ENCODE results near the gene MGLL. TPM values are rescaled to one million over a fixed set of nuclear protein-coding genes. Genes with fewer than 3 reads are reported as not detected.
A peak's percentile ranks its signal among the peaks of the same experiment; 100 is the strongest.

Gene MGLL
- total RNA-seq, 1 donor = 18.1 TPM

DNA sequence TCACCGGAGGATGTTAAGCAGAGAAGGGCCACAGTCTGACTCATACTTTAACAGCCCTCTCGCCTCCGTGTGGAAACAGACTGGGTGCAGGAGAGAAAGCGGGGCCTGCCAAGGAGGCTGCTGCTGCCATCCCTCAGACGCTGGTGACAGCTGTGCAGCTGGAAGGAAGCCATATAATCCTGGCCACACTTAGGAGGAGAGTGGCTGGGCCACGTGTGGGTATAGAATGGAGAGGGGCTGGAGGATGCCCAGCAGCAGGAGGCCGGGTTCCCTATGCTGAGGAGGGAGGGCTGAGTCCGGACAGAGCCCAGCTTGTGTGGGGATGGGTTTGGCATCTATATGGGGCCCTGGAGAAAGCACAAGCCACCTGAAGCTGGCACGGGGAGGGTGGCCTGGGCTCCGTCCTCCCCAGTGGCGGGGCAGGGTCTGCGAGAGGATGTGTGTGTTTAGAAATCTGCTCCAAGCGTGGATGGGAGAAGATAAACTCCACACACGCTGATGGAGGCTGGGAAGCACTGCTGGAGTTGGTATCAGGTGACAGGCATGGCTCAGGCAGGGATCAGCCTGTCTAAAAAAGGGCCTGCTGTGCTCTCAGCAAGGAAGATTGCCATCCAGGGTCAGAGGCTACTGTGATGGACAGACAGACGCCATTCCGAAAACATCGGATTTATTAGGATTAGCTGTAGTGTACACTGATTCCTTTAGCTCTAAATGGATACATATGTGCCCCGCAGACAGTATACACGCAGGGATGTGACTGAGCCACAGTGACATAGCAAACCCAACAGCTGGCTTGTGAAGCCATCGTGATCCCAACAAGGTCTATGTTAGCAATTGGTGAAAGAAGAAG, 133.7 kb downstream of the MGLL start:
- Histone ChIP-seq H3K79me2 (ENCODE audit: insufficient read depth, low read length) (no peaks in the 10 kb centered on the region), H3K4me2 (ENCODE audit: insufficient read depth, low read length) (no peak overlapping the region), H3K4me3 (ENCODE audit: insufficient read depth, low read length) (no peak overlapping the region), H3K9me3 (ENCODE audit: low read depth, low read length) (no peaks in the 10 kb centered on the region), H3K27ac (ENCODE audit: low read depth, low read length) (peak overlapping the region; percentile 4), H4K20me1 (ENCODE audit: insufficient read depth, low read length) (no peaks in the 10 kb centered on the region), H3K4me1 (ENCODE audit: insufficient read depth, low read length) (peaks cover 25% of the 10 kb centered on the region), H3K36me3 (ENCODE audit: insufficient read depth, low read length) (peaks cover 7% of the 10 kb centered on the region), H3K27me3 (ENCODE audit: insufficient read depth, low read length) (no peaks in the 10 kb centered on the region), H2AFZ (ENCODE audit: low read length) (peak overlapping the region; percentile 21)
- DNase-seq (ENCODE audit: insufficient read length, low spot score, missing footprints) = peak; percentile 72
- TF ChIP-seq, protein P1, sequence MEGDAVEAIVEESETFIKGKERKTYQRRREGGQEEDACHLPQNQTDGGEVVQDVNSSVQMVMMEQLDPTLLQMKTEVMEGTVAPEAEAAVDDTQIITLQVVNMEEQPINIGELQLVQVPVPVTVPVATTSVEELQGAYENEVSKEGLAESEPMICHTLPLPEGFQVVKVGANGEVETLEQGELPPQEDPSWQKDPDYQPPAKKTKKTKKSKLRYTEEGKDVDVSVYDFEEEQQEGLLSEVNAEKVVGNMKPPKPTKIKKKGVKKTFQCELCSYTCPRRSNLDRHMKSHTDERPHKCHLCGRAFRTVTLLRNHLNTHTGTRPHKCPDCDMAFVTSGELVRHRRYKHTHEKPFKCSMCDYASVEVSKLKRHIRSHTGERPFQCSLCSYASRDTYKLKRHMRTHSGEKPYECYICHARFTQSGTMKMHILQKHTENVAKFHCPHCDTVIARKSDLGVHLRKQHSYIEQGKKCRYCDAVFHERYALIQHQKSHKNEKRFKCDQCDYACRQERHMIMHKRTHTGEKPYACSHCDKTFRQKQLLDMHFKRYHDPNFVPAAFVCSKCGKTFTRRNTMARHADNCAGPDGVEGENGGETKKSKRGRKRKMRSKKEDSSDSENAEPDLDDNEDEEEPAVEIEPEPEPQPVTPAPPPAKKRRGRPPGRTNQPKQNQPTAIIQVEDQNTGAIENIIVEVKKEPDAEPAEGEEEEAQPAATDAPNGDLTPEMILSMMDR (IDR thresholded peaks at IDR 0.05; ENCODE audit: extremely low read depth, low read depth, low read length) = no peak

DNA sequence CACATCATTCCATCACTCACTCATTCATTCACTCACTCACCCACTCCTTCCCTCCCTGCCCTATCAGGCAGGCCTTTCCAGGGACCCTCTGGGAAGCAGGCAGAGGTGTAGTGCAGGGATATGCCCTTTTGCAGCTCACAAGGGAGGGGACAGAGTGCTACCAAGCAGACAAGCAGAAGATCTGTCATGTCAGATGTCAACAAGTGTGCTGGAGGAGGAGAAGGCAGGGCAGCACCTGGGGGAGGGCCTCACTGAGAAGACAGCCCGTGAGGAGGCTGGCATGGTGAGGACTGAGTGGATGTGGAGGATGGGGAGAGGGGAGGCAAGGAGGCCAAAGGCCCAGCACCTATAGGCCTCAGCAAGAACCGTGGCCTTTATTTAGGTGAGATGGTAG, 134.3 kb downstream of the MGLL start:
- H3K4me2 ChIP-seq (ENCODE audit: insufficient read depth, low read length) = no peak overlapping the region
- no peaks in the 10 kb centered on the region for H4K20me1 ChIP-seq (ENCODE audit: insufficient read depth, low read length)
- no peaks in the 10 kb centered on the region for H3K9me3 ChIP-seq (ENCODE audit: low read depth, low read length)
- no peak for DNase-seq (ENCODE audit: insufficient read length, low spot score, missing footprints)
- no peaks in the 10 kb centered on the region for H3K79me2 ChIP-seq (ENCODE audit: insufficient read depth, low read length)
- no peaks in the 10 kb centered on the region for H3K27me3 ChIP-seq (ENCODE audit: insufficient read depth, low read length)
- no peak overlapping the region for H3K4me3 ChIP-seq (ENCODE audit: insufficient read depth, low read length)
- TF ChIP-seq, protein P1 (IDR thresholded peaks at IDR 0.05; ENCODE audit: extremely low read depth, low read depth, low read length) = no peak
- peaks cover 7% of the 10 kb centered on the region for H3K36me3 ChIP-seq (ENCODE audit: insufficient read depth, low read length)
- H3K4me1 ChIP-seq (ENCODE audit: insufficient read depth, low read length) = peaks cover 25% of the 10 kb centered on the region
- peak overlapping the region; percentile 4 for H3K27ac ChIP-seq (ENCODE audit: low read depth, low read length)
- H2AFZ ChIP-seq (ENCODE audit: low read length) = no peak overlapping the region

DNA sequence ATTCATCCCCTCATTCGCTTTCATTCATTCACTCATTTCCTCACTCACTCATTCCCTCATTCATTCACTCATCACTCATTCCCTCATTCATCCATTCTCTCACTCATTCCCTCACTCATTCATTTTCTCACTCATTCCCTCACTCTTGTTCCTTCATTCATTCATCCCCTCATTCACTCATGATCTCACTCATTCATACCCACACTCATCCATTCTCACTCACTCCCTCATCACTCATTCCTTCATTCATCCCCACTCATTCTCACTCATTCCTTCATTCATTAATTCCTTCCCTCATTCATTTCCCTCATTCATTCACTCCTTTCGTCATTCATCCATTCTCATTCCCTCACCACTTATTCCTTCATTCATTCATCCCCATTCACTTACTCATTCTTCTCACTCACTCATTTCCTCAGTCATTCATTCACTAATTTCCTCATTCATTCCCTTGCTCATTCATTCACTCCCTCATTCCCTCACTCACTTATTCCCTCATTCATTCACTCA, 135.0 kb downstream of the MGLL start:
- DNase-seq (ENCODE audit: insufficient read length, low spot score, missing footprints) = no peak
- Histone ChIP-seq H3K4me2 (ENCODE audit: insufficient read depth, low read length) (no peak overlapping the region), H3K9me3 (ENCODE audit: low read depth, low read length) (no peaks in the 10 kb centered on the region), H3K4me1 (ENCODE audit: insufficient read depth, low read length) (peaks cover 25% of the 10 kb centered on the region), H4K20me1 (ENCODE audit: insufficient read depth, low read length) (no peaks in the 10 kb centered on the region), H3K79me2 (ENCODE audit: insufficient read depth, low read length) (no peaks in the 10 kb centered on the region), H3K27ac (ENCODE audit: low read depth, low read length) (no peak overlapping the region), H3K4me3 (ENCODE audit: insufficient read depth, low read length) (no peak overlapping the region), H3K27me3 (ENCODE audit: insufficient read depth, low read length) (no peaks in the 10 kb centered on the region), H2AFZ (ENCODE audit: low read length) (no peak overlapping the region), H3K36me3 (ENCODE audit: insufficient read depth, low read length) (peaks cover 3% of the 10 kb centered on the region)
- TF ChIP-seq, protein P1 (IDR thresholded peaks at IDR 0.05; ENCODE audit: extremely low read depth, low read depth, low read length) = no peak

DNA sequence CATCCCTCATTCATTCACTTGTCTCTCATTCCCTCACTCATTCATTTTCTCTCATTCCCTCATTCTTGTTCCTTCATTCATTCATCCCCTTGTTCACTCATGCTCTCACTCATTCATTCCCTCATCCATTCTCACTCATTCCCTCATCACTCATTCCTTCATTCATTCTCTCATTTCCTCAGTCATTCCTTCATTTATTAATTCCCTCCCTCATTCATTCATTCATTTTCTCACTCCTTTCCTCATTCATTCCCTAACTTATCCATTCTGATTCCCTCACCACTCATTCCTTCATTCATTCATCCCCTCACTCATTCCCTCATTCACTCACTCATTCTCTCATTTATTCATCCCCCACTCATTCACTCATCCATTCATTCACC, 135.8 kb downstream of the MGLL start:
- no peaks in the 10 kb centered on the region for H3K36me3 ChIP-seq (ENCODE audit: insufficient read depth, low read length)
- H3K4me3 ChIP-seq (ENCODE audit: insufficient read depth, low read length) = no peak overlapping the region
- no peak for DNase-seq (ENCODE audit: insufficient read length, low spot score, missing footprints)
- H3K27me3 ChIP-seq (ENCODE audit: insufficient read depth, low read length) = no peaks in the 10 kb centered on the region
- no peak overlapping the region for H3K27ac ChIP-seq (ENCODE audit: low read depth, low read length)
- H2AFZ ChIP-seq (ENCODE audit: low read length) = no peak overlapping the region
- peaks cover 25% of the 10 kb centered on the region for H3K4me1 ChIP-seq (ENCODE audit: insufficient read depth, low read length)
- TF ChIP-seq, protein P1 (IDR thresholded peaks at IDR 0.05; ENCODE audit: extremely low read depth, low read depth, low read length) = no peak
- H3K9me3 ChIP-seq (ENCODE audit: low read depth, low read length) = no peaks in the 10 kb centered on the region
- no peaks in the 10 kb centered on the region for H4K20me1 ChIP-seq (ENCODE audit: insufficient read depth, low read length)
- no peaks in the 10 kb centered on the region for H3K79me2 ChIP-seq (ENCODE audit: insufficient read depth, low read length)
- no peak overlapping the region for H3K4me2 ChIP-seq (ENCODE audit: insufficient read depth, low read length)
